Left lobe of liver (tissue), 2 donors: ENCODE results near the gene TXNRD2. TPM values are rescaled to one million over a fixed set of nuclear protein-coding genes. Genes with fewer than 3 reads are reported as not detected.

Experiments
- ATAC-seq: fragments of 200-7000 bp; cut with Tn5 transposase; one replicate; pipeline ENCODE4 v1.9.1; 2020; ENCODE audit warnings: mild to moderate bottlenecking, moderate library complexity
- DNase-seq: peaks from one replicate; pipeline ENCODE4 v3.0.0-alpha.2; 2020; ENCODE audit warnings: low spot score
- total RNA-seq: library from RNA; stranded (reverse); gene quantifications from one replicate; pipeline ENCODE4 v1.2.1, GENCODE V29; 2021
- donor health status: DM: no; HTN: no; CAD: no; lungs with moderate emphysema.
- donor health status: DM: no; HTN: yes; CAD: no.

The TXNRD2 gene
- total RNA-seq, result 44.6 TPM

GRCh38 chr22:19941365-19942082, at the start of gene TXNRD2, which contains the start of gene COMT:
Gene TXNRD2, minus strand, starts transcription at chr22:19941818. Its CDS starts 15 bp downstream, at chr22:19941803.
Gene COMT, plus strand, starts transcription at chr22:19941772. Its CDS starts 20,755 bp downstream, at chr22:19962527.
- ATAC-seq, result peak; percentile 84
- peak; percentile 73 for DNase-seq

DNA sequence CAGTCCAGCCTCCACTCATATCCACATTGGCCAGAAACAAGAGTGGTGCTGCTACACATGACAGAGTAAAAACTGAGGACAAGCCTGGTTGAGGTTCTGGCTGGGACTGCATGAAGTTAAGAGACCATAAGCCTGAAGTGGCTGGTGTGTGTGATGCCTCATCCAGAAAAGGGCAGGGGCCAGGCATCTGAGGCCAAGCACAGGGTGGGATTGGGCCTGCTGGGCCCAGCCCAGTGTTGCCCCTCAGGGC, 49.7 kb upstream of the TXNRD2 start:
- no peak for DNase-seq

DNA sequence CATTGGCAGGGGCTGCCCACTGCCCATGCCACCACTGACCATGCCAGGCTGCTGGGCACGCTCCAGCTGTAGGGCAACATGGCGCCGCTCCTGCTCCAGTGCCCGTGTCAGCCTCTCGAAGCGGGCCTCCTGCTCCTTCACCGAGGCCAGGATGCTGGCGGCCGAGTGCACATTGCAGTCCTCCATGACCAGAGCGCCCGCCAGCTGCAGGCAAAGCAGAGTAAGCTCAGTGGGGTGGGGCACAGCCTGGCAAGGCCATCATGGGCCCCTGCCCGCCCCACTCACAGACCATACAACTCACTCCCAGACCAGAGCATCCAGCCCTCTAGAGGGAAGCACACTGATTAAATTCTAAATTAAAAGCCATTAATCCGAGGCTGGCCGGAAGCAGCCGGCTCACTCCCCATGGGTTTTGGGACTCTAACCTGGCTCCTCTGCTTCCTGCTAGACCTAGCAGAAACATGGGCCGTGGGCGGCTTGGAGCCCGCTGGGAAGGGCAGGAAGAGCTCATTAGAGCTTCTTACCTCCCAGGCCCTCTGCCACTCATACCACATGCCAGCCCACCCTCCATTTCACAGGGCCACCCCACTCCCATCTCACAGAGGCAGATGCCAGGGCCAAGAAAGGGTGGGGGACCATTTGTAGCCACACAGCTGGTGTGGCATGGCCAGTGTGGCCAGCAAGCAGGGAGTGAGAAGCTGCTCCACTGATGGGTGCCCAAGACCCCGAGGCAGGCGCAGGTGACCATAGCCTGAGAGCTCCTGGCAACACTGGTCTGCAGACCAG, 49.2 kb upstream of the TXNRD2 start:
- DNase-seq, result no peak
- no peak for ATAC-seq

More for the DNA sequence above, 49.7 kb upstream of the TXNRD2 start:
- ATAC-seq, result no peak

GRCh38 chr22:19990188-19990587, 48.6 kb upstream of the TXNRD2 start:
- ATAC-seq (no peak), DNase-seq (no peak)

GRCh38 chr22:19989725-19990067, 48.1 kb upstream of the TXNRD2 start:
- DNase-seq (no peak), ATAC-seq (no peak)

DNA sequence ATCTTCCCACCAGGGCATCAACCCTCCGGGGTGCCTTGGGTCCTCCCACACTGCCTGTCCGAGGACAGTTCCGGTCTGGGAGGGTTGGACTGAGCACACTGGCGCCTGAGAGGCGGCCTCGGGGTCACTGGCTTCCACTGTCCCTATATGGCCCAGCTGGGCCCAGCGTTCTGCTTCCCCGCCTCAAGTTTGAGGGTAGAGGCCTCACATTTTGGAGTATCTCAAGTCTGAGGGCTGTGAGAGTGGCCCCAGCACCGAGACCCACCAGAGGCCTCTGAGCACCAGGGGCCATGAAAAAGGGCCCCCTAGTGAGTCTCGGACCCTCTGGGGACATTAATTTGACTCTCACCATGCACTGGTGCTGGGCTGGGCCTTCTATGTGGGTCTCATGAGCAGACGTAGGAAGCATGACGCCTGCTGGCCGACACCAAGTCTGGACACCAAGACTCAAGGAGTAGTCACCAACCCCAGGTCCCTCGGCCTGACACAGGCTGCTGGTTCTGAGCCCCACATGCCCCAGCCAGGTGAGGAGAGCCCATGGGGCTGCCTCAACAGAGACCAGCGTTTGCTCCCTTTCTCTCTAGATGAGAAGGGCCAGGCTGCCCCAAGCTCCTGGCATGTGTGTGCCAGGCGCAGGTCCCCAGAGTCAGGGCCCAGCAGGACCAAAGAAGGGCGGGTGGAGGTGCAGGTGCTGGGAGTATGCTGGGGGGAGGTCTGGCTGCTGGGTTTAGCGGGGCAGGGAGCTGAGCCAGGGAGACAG, 47.5 kb upstream of the TXNRD2 start:
- ATAC-seq, result peak; percentile 36
- no peak for DNase-seq

DNA sequence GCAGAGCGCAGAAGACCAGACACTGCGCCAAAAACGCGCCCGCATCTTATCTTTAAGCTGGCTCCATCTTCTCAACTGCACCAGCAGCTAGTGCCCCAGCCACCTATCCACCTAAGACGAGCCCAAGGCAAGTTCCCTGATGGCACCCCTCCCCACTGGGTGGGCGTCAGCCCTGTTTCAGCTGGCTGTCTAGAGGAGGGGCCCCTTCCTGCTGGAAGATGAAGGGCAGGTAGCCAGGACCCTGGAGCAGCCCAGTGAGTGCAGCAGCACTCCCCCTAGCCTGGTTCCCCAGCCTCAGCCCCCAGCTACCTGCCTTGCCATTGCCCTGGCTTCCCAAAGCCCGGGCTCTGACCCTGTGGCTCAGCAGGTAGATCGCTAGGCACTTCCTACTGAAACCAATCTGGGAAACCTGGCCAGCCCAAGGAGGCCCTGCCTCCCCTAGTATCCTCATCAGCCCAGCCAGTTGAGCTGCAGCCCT, 46.8 kb upstream of the TXNRD2 start:
- DNase-seq, result no peak
- no peak for ATAC-seq

DNA sequence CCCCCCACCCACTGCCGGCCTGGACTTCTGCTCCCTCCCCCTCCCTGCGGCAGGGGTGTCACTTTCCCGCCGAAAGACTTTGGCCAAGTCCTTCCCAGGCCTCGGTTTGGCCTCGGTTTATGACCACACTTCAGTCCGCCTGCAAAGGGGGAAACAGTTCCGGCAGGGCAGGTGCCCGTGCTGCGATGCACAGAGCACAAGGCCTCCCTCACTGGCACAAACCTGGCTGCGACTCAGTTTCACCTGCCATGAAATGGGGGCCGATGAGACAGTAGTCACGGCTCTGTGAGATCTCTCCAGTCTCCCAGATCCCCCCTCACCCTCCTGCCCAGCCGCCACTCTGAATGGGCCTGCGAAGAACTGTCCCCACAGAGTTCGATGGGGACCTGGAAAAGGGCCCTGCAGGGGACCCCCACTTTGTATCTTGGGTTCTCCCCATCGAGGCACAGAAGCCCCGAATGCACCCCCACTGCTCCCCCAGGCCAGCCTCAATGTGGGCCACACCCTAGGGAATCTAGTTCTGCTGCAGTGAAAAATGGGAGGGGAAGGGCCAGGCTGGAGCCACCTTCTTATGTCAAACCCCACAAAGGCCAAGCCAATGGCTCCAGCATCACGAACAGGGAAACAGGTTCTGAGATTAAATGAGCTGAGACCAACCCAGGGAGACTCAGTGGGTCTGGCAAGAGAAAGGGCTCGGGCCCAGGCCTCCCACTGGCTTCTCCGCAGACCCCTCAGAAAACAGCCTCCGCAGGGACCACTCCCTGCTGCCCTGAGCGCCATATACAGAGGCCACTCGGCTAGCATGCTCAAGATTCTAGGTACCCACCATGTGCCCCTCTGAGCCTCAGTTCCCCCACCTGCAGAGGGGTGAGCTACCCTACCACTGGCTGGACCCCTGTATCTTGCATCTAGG, 46.0 kb upstream of the TXNRD2 start:
- ATAC-seq (no peak), DNase-seq (no peak)

GRCh38 chr22:19986410-19987341, 45.1 kb upstream of the TXNRD2 start:
- DNase-seq (peak; percentile 78), ATAC-seq (peak; percentile 94)

- no peak for DNase-seq
- no peak for ATAC-seq
Observed at GRCh38 chr22:19986011-19986409, 44.4 kb upstream of the TXNRD2 start.

- ATAC-seq (no peak), DNase-seq (no peak)
Observed at GRCh38 chr22:19984851-19985811, 43.5 kb upstream of the TXNRD2 start.

GRCh38 chr22:19984201-19984753, 42.7 kb upstream of the TXNRD2 start:
- no peak for ATAC-seq
- no peak for DNase-seq

DNA sequence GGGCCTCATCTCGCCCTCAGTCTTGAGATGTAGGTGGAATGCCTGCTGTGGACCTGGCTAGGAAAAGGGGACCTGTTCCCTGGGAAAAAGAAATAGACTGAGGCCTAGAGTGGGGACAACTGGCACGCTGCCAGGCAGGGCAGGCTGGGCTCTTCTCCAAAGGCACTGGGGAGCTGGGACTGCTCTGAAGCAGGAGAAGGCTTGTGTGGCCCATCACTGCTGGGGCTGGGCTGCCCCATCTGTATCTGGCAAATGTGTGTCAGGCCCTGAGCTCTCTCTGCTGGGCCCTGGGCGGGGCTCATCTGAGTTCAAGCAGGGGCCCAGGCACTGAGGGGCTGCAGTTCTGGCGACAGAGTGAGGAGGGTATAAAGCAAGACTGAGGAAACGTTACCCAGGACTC, 42.1 kb upstream of the TXNRD2 start:
- DNase-seq, result no peak
- no peak for ATAC-seq

GRCh38 chr22:19982991-19983578, 41.5 kb upstream of the TXNRD2 start:
- no peak for DNase-seq

GRCh38 chr22:19981961-19982920, 40.6 kb upstream of the TXNRD2 start:
- no peak for ATAC-seq
- no peak for DNase-seq

More at GRCh38 chr22:19982991-19983578, 41.5 kb upstream of the TXNRD2 start:
- no peak for ATAC-seq

GRCh38 chr22:19981171-19981960, 39.7 kb upstream of the TXNRD2 start:
- ATAC-seq, result no peak
- DNase-seq, result no peak
